Calu3 (cell line): ENCODE results near the gene TMUB2. TPM values are rescaled to one million over a fixed set of nuclear protein-coding genes. Genes with fewer than 3 reads are reported as not detected.

Source experiments
- BruUV-seq: library from RNA; stranded (reverse); fragments of 400-500 nt; replicated peaks from 2 replicates; lab custom pipeline; 2021; lab: Mats Ljungman, UMichigan
- CTCF ChIA-PET: fragments of 300-600 bp; sonication (Branson Sonifier 250); formaldehyde crosslinking; loops from one replicate; lab custom pipeline; 2022; ENCODE audit warnings: antibody characterized with exemption; lab: Charles Lee
- DNase-seq: peaks from one replicate; pipeline ENCODE4 v3.0.0; 2022
- H3K27ac Mint-ChIP-seq: one replicate; pipeline ENCODE4 v1.8.0; 2022; ENCODE audit warnings: mixed read lengths; ENCODE audit not compliant: unreplicated experiment
- H3K27me3 Mint-ChIP-seq: one replicate; pipeline ENCODE4 v1.8.0; 2022; ENCODE audit warnings: mixed read lengths; ENCODE audit not compliant: unreplicated experiment
- H3K36me3 Mint-ChIP-seq: one replicate; pipeline ENCODE4 v1.8.0; 2022; ENCODE audit warnings: mild to moderate bottlenecking, moderate library complexity, mixed read lengths; ENCODE audit not compliant: insufficient read depth, unreplicated experiment
- H3K4me1 Mint-ChIP-seq: one replicate; pipeline ENCODE4 v1.8.0; 2022; ENCODE audit warnings: mild to moderate bottlenecking, low read depth, mixed read lengths; ENCODE audit not compliant: unreplicated experiment
- H3K4me3 Mint-ChIP-seq: one replicate; pipeline ENCODE4 v1.8.0; 2022; ENCODE audit warnings: mild to moderate bottlenecking, low read depth, moderate library complexity, mixed read lengths; ENCODE audit not compliant: unreplicated experiment
- H3K9me3 Mint-ChIP-seq: one replicate; pipeline ENCODE4 v1.8.0; 2022; ENCODE audit warnings: low read depth, mixed read lengths; ENCODE audit not compliant: unreplicated experiment
- intact Hi-C: fragments of 100-400 bp; cut with micrococcal nuclease; formaldehyde crosslinking; loops from one replicate; pipeline ENCODE4 v1.10.0; 2022; ENCODE audit not compliant: unreplicated experiment
- total RNA-seq: library from RNA; stranded (reverse); gene quantifications from 2 replicates; pipeline ENCODE4 v1.2.3, GENCODE V29; 2022
- TF ChIP-seq, protein P1 (sequence below): fragments of 200-600 bp; IDR thresholded peaks from one replicate; pipeline ENCODE4 v1.8.0; 2022; ENCODE audit warnings: antibody characterized with exemption; ENCODE audit not compliant: unreplicated experiment

The TMUB2 gene
- total RNA-seq, 1 experiment from 2014 or later: 56.0 TPM

- Mint-ChIP-seq H3K36me3 (peaks cover 52% of the 10 kb centered on the region), H3K27me3 (no peaks in the 10 kb centered on the region), H3K9me3 (no peaks in the 10 kb centered on the region), H3K4me3 (no peak overlapping the region), H3K27ac (no peak overlapping the region), H3K4me1 (peaks cover 30% of the 10 kb centered on the region)
- intact Hi-C loops: no loop called here
- TF ChIP-seq, protein P1, sequence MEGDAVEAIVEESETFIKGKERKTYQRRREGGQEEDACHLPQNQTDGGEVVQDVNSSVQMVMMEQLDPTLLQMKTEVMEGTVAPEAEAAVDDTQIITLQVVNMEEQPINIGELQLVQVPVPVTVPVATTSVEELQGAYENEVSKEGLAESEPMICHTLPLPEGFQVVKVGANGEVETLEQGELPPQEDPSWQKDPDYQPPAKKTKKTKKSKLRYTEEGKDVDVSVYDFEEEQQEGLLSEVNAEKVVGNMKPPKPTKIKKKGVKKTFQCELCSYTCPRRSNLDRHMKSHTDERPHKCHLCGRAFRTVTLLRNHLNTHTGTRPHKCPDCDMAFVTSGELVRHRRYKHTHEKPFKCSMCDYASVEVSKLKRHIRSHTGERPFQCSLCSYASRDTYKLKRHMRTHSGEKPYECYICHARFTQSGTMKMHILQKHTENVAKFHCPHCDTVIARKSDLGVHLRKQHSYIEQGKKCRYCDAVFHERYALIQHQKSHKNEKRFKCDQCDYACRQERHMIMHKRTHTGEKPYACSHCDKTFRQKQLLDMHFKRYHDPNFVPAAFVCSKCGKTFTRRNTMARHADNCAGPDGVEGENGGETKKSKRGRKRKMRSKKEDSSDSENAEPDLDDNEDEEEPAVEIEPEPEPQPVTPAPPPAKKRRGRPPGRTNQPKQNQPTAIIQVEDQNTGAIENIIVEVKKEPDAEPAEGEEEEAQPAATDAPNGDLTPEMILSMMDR: no peak
- CTCF ChIA-PET: interaction anchor here (1.1 to 1.4 kb wide), 2 partner anchors 13 to 139 kb away, joined by 4 to 8 read pairs; partner anchors contain the start of gene UBTF
- BruUV-seq: no TSS peak
- DNase-seq: no peak
These were observed 20.0 kb downstream of the TMUB2 start for GRCh38 chr17:44206825-44207155.

GRCh38 chr17:44207319-44207718, 20.5 kb downstream of the TMUB2 start:
- Mint-ChIP-seq H3K9me3 (no peaks in the 10 kb centered on the region), H3K27ac (no peak overlapping the region), H3K36me3 (peaks cover 57% of the 10 kb centered on the region), H3K4me1 (peaks cover 30% of the 10 kb centered on the region), H3K4me3 (no peak overlapping the region), H3K27me3 (no peaks in the 10 kb centered on the region)
- intact Hi-C loops: no loop called here
- TF ChIP-seq, protein P1: no peak
- CTCF ChIA-PET: no interaction called here
- no TSS peak for BruUV-seq
- no peak for DNase-seq

DNA sequence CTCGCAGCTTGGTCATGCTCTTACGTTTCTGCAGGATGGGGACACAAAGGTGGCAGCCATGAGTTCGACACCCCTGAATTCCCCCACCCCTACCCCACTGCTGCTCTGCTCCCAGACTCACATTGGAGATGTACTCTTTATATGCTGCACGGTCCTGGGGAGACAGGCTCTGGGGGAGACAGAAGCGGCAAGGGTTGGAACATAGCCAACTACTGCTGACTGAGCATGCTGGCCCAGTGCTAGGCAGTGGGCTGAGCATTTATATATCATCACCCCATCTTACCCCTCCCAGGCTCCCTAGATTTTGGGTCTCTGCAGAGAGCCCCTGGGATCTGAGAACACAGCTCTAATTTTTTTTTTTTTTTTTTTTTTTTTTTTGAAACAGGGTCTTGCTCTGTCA, 21.0 kb downstream of the TMUB2 start:
- CTCF ChIA-PET: no interaction called here
- TF ChIP-seq, protein P1: no peak
- H3K27me3 Mint-ChIP-seq: no peaks in the 10 kb centered on the region
- H3K4me1 Mint-ChIP-seq: peaks cover 27% of the 10 kb centered on the region
- H3K36me3 Mint-ChIP-seq: peaks cover 59% of the 10 kb centered on the region
- BruUV-seq: no TSS peak
- no peaks in the 10 kb centered on the region for H3K9me3 Mint-ChIP-seq
- peak overlapping the region; percentile 59 for H3K27ac Mint-ChIP-seq
- no peak for DNase-seq
- intact Hi-C loops: no loop called here
- no peak overlapping the region for H3K4me3 Mint-ChIP-seq

- no peak for DNase-seq
- Mint-ChIP-seq H3K36me3 (peaks cover 74% of the 10 kb centered on the region), H3K4me1 (peaks cover 10% of the 10 kb centered on the region), H3K4me3 (no peak overlapping the region), H3K27me3 (no peaks in the 10 kb centered on the region), H3K27ac (no peak overlapping the region), H3K9me3 (no peaks in the 10 kb centered on the region)
- CTCF ChIA-PET: interaction anchor here (0.6 kb wide), 2 partner anchors 263 to 444 kb away, joined by 3 to 4 read pairs; no protein-coding TSS in a partner anchor
- TF ChIP-seq, protein P1: no peak
- intact Hi-C loops: no loop called here
- BruUV-seq: no TSS peak
These were observed 23.1 kb downstream of the TMUB2 start for GRCh38 chr17:44209786-44210341.
